GM12891 (cell line): ENCODE data around the gene VCL.

Experiments
- POLR2A ChIP-seq: IDR thresholded peaks from 2 replicates; pipeline ENCODE4 v1.6.1; 2011; ENCODE audit warnings: low read depth, low read length, control low read depth
- POLR2AphosphoS5 ChIP-seq: IDR thresholded peaks from 2 replicates; pipeline ENCODE4 v1.6.1; 2011; ENCODE audit warnings: low read depth, low read length, control low read depth
- POU2F2 ChIP-seq: IDR thresholded peaks from 2 replicates; pipeline ENCODE4 v1.6.1; 2011; ENCODE audit warnings: low read depth, mild to moderate bottlenecking, control low read depth, low read length, moderate library complexity

- no peak for TF ChIP-seq POLR2A
- TF ChIP-seq POU2F2, result no peak
- TF ChIP-seq POLR2AphosphoS5, result no peak
Observed at GRCh38 chr10:74024600-74024999, 26.7 kb downstream of the VCL start.
